ENCODE measurements around the gene CRYBA4.

Gene CRYBA4

DNA sequence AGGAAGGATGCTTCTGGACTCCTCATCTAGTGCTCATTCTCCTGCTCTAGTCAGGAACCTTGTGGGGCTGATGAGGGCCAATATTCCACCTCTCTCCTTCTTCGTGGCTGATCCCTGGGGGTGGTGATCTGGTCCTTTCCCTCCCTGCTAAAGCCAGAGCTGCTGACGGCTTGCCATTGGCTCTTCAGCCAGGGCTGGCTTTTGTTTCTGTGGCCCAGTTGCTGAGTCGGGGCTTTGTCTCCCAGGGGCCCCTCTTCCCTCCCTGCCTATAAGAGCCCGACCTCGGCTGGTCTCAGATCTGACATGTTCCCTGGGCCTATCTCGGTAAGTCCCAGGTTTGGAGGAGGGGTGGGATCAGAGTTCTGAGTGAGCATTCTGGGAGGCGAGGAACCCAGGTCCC is at the start of gene CRYBA4:
Gene CRYBA4, plus strand, starts transcription at position 301 of the 400 bp plus-strand sequence. CDS start 634 bp downstream, outside the sequence.
- DNase-seq, result no peak

DNA sequence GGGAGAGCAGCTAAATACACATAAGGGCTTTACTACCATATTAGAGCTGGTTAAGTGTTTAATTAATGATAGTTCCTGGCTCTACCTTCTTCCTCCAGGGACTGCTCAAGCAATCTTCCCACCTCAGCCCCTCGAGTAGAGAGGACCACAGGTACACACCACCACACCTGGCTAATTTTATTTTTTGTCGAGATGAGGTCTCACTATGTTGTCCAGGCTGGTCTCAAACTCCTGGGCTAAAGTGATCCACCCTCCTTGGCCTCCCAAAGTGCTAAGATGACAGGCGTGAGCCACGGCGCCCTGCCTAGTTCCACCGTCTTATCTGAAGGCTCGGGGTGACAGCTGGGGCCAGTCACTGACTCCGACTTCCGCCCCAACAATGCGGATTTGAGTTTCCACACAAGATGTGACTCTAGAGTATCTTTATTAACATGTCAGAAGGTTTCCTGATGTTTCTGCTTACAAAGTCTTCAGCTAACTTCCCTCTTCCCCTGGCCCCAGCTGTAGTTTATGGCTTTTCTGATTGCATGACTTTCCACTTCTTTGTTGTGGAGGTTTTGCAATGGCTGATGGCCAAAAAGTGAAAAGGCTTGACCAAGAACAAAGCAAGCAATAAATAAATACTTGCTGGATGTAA is 48.6 kb upstream of the CRYBA4 start:
- DNase-seq, result no peak

DNA sequence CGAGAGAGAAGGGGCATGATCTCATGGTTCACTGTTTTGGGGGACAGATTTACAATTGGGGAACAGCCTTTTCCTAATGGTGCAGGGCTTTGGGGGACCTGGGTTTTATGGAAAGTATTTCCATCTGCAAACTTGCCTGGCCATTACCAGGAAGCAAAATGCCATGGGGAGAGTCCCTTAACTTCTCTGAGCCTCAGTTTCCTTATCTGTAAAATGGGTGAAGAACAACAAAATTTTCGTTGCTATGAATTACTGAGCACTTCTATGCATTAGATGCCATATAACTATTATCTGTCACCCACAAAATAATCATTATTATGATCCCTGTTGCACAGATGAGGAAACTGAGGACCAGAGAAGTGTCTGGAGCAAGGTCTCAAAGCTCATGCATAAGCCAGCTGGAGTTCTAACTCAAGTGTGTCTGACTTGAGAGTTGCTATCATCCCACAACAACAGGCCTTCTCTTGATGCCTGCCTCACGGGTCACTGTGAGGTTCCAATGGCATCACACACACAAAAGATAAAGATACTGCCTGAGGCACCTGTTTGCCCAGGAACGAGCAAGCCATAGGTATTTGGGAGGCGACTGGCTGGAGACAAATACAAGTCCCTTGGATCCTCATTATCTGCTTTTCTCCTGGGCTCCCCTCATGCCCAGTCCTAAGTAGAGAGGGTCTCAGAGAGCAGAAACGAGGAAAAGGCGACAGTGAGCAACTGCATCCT is 47.6 kb upstream of the CRYBA4 start:
- no peak for DNase-seq

DNA sequence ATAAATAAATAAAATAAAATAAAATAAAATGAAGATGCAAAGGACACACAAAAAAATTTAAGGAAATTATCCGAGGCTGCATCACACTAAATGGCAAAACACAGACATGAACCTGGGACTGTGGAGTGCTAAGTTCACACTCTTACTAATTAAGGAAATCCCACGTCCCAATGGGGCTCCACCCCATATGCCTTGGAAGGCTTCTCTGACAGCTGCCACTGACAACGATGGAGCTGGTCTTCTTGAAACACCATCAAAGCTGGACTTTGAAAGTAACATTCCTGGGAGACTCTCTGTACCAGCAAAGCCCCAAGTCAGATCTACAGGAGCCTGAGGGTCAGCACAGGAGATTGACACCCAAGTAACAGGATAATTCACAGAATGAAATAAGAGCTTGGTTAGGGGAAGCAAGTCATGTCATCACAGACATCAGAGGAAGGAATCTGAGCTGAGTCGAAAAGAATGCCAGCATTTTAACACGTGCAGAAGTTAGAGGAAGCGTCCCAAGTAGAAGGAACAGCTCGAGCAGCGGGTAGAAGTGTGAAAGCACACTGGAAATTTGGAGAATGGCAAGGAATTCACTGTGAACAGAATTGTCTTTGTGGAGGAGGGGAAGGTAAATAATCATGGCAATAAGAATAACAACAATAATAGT is 45.6 kb upstream of the CRYBA4 start:
- DNase-seq, result no peak

DNA sequence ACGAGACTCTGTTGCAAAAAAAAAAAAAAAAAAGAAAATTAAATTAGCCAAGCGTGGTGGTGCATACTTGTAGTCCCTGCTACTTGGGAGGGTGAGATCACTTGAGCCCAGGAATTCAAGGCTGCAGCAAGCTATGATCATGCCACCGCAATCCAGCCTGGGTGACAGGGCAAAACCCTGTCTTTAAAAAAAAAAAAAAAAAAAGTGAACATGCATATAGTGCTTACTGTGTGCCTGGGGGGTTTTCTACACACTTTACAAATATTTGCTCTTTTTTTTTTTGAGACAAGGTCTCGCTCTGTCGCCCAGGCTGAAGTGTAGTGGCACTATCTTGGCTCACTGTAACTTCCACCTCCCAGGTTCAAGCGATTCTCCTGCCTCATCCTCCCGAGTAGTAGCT is 44.7 kb upstream of the CRYBA4 start:
- no peak for DNase-seq

DNA sequence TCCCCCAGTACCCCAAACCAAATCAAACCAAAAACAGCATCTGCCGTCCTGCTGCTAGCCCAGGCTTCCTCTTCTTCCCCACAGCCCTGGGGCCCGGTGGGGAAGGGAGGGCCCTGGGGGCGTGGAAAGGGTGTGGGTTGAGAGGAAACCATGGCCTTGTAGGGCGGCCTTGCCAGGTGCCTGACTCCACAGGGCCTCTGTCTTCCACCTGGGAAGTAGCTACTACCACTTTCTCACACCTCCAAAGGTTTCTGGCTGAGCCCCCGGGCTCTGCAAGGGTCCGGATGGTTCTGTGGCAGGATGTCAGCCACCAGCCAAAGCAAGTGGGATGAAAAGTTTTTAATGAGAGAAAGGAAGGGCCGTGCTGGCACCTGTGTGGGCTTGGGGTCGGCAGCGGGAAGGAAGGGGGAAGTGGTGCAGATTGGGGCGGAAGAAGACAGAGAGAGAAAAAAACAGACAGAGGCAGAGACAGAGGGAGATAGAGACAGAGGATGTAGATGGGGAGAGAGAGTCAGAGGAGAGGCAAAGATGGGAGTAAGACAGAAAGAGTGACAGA is 42.4 kb upstream of the CRYBA4 start:
- peak; percentile 35 to 42 for DNase-seq

DNA sequence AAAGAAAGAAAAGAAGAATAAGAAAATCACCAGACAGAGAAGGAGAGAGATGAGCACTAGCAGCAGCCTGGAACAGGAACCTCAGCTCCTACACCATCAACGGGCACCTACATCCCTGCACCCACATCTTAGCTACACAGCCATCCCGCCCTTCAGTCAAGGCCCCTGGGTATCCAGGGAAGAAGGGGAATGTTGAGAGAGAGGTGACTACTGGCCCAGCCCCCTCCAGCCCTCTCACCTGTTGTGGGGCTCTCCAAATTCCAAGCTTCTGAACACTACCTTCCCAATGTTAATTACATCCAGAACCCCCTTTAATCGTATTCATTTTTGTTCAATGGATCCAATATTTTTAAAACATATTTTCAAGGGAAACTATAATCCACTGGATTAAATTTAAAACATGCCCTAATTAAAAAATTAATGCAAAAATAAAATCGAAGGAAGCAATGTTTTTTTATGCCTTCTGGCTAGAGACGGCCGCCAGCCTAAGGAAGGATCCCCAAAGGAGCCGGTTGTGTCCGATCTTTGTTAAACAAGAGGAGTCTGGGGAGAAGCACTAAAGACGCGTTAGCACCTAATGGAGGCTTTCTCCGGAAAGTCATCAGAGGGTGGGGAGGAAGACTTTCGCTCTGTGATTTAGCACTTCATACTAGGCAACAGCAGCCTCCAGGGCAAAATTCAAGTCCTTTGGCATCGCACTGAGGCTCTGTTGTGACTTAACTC is 41.4 kb upstream of the CRYBA4 start:
- no peak for DNase-seq

DNA sequence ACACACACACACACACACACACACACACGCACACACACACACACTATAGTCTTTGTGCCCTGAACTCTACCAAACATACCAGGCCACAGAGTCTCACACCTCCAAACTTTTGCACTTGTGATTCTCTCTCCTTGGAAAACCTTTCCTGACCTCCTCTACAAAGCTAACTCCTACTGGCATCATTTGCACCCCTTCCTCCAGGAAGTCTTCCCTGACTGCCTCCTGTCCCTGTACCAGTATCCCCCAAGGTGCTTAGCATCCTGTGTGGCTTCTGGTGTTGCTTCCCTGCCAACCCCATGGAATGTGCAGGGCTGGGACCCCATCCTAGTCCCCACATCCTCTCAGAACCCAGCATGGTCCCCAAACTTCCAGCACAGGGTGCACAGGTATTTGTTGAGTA is 40.7 kb upstream of the CRYBA4 start:
- DNase-seq, result no peak

DNA sequence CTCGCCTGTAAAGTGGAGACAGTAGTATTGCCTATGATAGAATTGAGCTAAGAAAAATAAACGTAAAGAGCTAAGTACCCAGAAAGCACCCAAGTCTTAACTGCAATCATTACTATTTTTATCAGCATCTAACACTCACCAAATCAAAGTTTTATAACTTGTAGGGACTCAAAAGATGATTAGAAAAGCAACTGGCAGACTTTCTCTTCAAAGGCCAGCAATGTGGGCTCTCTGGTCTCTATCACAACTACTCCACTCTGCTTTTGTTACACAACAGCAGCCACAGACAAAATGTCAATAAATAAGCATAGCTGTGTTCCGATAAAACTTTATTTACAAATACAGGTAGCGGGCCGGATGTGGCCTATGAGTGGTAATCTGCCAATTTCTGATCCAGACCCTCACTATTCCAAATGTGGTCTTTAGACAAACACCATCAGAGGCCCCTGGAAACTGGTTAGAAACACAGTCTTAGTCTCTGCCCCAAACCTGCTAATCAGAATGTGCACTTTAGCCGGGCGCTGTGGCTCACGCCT is 40.1 kb upstream of the CRYBA4 start:
- no peak for DNase-seq

DNA sequence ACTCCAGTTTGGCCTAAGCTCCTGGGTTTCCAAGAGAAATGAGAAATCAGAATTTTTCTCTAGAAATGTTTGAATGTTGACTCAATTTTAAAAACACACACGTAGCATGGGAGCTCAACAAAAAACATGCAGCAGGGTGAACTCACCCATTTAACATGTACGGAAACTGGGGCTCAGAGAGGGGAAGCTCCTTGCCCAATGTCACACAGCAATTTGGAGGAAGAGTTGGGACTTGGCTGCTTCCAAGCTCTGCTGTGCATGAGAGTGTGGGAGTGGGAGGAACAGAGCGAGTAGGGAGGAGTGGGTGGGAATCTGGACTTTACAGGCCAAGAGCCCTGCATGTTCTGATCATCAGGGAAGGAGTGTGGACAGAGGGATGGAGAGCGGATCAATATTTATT is 37.8 kb upstream of the CRYBA4 start:
- no peak for DNase-seq

DNA sequence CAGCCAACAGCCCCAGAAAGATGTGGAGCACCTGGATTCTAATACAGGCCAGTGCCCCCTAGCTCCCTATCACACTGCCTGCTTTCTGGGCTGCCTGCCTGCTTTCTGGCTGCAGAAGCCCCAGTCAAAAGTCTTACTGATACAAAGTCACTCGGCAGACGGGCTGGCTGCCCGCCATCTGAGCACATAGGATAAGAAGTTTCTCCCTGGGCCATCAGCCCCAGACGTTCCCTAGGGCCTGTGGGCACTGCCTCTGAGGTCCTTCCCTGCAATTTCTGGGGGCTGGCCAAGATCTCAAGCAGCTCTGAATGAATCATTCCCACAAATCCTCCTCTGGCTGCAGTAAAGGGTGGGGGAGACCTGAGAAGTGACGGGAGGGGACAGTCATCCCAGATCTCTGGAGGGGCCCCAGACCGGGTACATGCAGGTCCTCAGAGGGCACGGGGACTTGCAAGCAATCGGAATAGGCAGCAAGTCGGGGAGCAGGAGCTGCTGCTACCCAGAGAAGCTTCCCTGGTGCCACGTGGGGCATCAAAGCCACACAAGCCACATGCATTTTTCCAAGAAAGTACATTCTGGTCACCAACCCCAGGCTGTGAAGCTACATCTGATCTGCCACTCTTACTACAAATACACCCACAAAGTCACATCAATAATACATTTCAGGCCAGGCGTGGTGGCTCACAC is 36.5 kb upstream of the CRYBA4 start:
- DNase-seq, result no peak

DNA sequence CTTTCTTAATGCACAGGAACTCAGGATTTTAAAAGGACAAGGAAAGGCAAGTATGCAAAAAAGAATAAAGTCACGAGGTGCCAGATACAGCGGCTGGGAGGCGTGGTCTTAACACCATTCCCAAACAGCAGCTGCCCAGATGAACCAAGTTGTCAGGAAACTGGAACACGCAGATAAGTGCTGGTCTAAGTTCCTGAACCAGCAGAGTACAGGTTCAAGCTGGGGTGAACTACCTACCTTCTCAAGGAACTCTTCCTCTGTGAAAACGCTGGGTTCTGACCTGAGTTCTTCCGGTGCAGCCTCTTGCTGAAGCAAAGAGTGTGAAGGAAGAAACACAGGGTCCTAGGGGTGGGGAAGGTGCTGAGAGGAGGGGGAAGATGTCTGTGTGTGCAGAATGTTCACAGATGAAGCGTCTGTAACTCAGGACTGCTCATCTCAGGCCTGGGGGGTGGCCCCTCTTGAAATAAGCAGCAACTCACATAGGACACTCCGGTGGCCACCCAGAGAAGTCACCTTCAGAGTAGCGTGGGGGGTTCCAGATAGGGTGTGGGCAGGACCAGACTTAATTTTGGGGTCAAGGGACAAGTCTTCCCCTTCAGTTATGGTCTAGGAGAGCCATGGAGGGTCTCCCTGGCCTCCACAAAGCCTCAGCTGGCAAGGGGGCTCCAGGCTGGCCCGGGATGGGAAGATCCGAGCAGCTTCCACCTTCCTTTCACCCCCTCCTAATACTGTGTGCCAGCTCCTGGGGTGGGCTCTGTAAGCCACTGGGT is 35.0 kb upstream of the CRYBA4 start:
- no peak for DNase-seq

DNA sequence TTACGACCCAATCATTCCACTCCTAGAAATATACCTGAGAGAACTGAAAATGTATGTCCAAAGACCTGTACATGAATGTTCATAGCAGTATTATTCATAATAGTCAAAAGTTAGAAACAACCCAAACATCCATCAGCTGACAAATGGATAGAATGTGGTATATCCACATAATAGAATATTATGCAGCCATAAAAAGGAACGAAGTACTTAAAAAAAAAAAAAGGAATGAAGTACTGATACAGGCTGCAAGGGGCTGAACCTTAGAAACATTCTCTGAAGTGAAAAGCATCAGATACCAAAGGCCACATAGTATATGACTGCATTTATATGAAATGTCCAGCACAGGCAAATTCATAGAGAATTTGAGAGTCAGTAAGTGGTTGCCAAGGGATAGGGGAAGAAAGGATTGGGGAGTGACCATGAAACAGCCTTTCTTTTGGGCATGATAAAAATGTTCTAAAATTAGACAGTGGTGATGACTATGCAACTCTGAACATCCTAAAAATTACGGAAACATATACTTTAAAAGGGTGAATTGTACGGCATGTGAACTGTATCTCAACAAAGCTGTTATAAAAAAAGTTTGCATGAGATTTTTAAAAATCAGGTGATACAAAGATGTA is 33.7 kb upstream of the CRYBA4 start:
- DNase-seq, result no peak

DNA sequence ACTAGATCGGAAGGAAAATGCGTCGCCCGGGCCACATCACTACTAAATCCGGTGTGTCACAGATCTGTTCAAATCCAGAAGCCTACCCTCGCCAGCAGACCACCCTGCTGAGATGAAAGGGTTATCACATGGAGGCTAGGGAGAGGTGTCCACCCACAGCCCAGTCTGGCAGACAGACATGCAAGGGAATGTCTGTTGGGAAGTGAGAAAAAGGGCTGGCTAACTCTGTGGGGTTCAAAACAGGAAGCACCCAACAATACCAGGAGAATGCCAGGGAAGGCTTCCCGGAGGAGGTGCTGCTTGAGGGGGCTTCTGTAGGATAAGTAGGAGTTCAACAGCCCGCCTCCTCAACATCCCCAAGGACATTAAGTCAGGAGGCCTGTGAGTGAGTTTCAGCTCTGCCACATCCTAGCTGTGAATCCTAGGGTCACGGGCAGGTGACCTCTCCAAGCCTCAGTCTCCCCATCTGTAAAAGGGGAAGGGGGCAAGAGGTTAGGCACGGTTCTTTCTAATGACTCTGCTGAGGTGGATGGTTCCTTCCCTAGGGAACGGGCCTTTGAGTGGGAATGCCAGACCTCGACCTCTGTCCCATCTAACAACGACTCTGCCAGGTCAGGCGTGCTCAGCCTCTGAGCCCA is 32.9 kb upstream of the CRYBA4 start:
- DNase-seq, result no peak

DNA sequence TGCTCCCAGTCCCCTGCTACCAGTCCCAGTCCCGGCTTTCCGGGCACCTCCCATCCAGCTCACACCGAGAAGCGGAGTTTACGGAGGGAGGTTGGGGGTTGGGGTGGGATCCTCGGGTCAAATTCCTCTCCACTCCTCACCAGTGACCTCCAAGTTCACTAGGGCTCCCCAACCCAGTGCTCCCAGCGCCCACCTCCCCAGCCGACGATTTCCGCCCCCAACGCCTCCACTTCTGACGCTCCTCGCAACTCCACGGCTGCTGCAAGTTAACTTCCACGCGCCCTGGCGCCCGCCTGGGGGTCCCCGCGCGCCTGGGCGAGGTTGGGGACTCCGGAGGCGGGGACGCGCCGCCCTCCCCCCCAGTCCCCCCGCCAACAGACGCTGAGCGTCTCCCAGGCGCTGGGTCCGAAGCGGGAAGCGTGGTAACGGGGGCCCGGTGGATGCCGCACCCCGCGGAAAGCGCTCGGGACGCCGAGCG is 32.4 kb upstream of the CRYBA4 start:
- DNase-seq, result peak; percentile 32 to 48

DNA sequence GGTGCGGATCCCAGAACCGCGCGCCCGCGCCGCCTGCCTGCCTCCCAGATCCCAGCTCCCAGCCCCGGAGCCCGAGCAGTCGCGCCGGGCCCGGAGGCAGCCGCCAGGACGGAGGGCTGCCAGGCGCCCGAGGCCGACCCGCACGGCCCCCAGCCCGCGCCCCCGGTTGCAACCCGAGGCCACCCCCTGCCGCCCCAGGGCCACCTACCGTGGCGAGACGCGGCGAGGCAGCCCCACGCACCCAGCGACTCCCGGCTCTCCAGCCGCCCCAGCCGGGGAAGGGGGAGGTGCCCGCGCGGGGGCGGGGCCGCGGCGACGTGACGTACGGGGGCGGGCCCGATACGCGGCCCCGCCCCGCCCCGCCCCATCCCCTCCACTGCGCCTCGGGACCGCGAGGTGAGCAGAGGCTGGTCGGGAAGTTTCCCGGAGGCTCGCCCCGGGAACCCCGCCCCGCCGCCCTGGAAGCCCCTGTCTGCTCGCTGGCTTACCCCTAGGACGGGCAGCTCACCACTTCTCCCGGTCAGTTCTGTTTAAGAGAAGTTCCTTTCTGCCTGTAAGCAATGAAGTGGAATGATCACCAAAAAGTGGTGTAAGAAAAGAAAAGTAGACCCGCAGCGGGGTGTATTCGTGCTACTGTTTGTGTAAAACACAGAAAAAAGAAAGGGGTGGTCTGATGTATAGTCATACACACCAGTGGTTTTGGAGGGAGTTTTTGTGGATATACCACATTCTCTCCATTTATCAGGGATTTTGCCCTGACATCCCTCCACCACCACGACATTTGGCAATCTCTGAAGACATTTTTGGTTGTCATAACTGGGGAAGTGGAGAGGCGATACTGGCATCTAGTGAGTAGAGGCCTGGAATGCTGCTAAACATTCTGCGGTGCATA is 31.7 kb upstream of the CRYBA4 start, which contains the start of gene TPST2:
Gene TPST2, minus strand, starts transcription at position 288 of the 892 bp plus-strand sequence. CDS start 48,502 bp downstream, outside the sequence.
- peak; percentile 76 to 80 for DNase-seq

DNA sequence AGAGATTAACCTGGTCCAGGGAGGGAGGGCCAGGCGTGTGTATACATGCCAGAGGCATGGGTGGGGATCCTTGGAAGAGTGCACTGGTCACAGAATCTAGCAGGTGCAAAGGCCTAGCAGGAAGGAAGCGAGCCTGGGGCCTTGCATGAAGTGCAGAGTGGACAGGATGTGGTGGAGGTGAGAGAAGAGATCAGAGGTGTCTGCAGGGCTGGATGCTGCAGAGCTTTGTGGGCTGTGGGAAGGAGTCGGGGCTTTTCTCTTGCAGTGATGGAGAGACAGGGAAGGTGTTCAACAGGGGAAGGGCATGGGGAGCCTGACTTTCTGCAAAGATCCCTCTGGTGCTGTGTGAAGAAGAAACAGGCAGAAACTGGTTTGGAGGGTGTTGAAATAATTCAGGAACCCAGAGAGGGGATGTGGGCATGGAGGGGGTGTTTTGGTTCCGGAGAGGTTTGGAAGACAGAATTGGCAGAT is 29.3 kb upstream of the CRYBA4 start:
- DNase-seq, result peak in 1 of 2 experiments; percentile 20

DNA sequence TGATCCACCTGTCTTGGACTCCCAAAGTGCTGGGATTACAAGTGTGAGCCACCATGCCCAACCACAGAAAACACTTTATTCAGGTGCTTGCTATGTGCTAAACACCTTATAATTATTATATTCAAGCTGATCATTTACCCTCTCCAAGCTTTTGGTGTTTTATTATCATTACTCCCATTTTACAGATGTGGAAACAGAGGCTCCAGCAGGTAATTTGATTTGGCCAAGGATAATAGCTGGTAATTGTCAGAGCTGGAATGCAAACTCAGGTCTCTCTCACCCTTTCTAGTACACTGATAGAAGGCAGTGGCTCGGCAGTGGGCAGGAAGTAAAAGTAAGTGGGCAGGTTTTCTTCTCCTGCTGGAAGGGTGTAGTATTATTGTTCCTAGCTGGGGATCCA is 28.0 kb upstream of the CRYBA4 start:
- DNase-seq, result no peak

DNA sequence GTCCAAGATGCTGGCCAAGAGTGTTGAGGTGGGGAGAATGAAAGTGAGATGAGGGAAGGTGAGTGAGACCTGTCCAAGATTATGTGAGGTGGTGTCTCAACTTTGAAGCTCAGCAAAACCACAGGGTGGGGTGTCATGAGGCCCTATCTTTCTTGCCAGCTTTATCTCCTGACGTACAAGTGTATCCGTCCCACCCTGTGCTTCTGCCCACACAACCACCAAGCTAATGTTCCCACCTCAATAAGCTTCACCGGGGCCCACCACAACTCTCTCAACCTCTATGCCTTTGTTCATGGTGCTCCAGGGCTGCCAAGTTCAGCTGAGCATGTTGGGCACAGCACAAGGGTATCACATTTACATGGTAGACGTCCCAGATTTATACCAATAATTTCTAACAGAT is 24.7 kb upstream of the CRYBA4 start:
- no peak for DNase-seq
